ENCODE measurements around the gene PLCB4.

- TF ChIP-seq SIN3A (IDR thresholded peaks at IDR 0.05; ENCODE audit: borderline replicate concordance, insufficient read depth, low read length) (no peak), POLR2AphosphoS5 (IDR thresholded peaks at IDR 0.05; ENCODE audit: low read depth, low read length) (no peak)
- TF ChIP-seq, protein P1, sequence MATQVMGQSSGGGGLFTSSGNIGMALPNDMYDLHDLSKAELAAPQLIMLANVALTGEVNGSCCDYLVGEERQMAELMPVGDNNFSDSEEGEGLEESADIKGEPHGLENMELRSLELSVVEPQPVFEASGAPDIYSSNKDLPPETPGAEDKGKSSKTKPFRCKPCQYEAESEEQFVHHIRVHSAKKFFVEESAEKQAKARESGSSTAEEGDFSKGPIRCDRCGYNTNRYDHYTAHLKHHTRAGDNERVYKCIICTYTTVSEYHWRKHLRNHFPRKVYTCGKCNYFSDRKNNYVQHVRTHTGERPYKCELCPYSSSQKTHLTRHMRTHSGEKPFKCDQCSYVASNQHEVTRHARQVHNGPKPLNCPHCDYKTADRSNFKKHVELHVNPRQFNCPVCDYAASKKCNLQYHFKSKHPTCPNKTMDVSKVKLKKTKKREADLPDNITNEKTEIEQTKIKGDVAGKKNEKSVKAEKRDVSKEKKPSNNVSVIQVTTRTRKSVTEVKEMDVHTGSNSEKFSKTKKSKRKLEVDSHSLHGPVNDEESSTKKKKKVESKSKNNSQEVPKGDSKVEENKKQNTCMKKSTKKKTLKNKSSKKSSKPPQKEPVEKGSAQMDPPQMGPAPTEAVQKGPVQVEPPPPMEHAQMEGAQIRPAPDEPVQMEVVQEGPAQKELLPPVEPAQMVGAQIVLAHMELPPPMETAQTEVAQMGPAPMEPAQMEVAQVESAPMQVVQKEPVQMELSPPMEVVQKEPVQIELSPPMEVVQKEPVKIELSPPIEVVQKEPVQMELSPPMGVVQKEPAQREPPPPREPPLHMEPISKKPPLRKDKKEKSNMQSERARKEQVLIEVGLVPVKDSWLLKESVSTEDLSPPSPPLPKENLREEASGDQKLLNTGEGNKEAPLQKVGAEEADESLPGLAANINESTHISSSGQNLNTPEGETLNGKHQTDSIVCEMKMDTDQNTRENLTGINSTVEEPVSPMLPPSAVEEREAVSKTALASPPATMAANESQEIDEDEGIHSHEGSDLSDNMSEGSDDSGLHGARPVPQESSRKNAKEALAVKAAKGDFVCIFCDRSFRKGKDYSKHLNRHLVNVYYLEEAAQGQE (IDR thresholded peaks at IDR 0.05; ENCODE audit: insufficient read depth in 1 of 2, low read depth in 2 of 2, low read length in 2 of 2): no peak
Observed at GRCh38 chr20:9507544-9508239, 438.8 kb downstream of the PLCB4 start.

Data from PFSK-1 (cell line).